ENCODE measurements around the gene RND3. TPM values are rescaled to one million over a fixed set of nuclear protein-coding genes. Genes with fewer than 3 reads are reported as not detected.

The RND3 gene
- total and polyA plus RNA-seq, 5 donors from 2014 or later = not detected

DNA sequence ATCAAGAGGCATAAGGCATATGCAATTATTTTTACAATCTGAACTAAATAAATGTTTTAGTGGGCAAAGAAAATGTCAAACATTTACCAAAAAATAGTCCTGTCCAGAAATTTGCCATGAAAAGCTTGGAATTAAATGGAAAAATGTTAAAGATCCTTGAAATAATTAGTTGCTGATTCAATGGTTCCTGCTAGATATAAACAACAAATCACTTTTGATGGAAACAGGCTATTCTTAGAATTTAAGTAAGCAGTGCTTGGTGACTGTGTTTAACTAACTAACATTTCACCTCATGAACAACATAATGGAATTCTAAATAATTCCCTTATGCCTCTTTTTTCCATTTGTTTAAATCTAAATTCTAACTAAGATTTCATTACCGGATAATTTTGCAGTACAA is 3.9 kb downstream of the RND3 start:
- Histone ChIP-seq H3K9me3 (ENCODE audit: control insufficient read depth in 2 of 2, low read length in 2 of 2) (no peaks in the 10 kb centered on the region), H3K27me3 (ENCODE audit: control insufficient read depth, insufficient read depth, low read length) (peaks cover 9% of the 10 kb centered on the region), H3K4me3 (ENCODE audit: low read depth, low read length) (no peak overlapping the region), H3K4me1 (ENCODE audit: control insufficient read depth, insufficient read depth, low read length, poor library complexity, severe bottlenecking) (no peaks in the 10 kb centered on the region), H3K36me3 (ENCODE audit: control insufficient read depth, insufficient read depth, low read length) (no peaks in the 10 kb centered on the region), H3K27ac (ENCODE audit: insufficient read depth, low read length, poor library complexity, severe bottlenecking) (no peak overlapping the region)
- no peaks in the 10 kb centered on the region for H3K36me3 Mint-ChIP-seq
- H3K4me1 Mint-ChIP-seq = peaks cover 0 to 6% (median 5%) of the 10 kb centered on the region in 4 donors
- no peak overlapping the region for H3K4me3 Mint-ChIP-seq
- H3K9me3 Mint-ChIP-seq = peaks cover 0 to 4% (median 0%) of the 10 kb centered on the region in 7 donors
- H3K27ac Mint-ChIP-seq = no peak overlapping the region
- ATAC-seq (ENCODE audit: low read depth in 2 of 2) (no peak), DNase-seq (no peak)
- peaks cover 54% of the 10 kb centered on the region for H3K27me3 Mint-ChIP-seq

DNA sequence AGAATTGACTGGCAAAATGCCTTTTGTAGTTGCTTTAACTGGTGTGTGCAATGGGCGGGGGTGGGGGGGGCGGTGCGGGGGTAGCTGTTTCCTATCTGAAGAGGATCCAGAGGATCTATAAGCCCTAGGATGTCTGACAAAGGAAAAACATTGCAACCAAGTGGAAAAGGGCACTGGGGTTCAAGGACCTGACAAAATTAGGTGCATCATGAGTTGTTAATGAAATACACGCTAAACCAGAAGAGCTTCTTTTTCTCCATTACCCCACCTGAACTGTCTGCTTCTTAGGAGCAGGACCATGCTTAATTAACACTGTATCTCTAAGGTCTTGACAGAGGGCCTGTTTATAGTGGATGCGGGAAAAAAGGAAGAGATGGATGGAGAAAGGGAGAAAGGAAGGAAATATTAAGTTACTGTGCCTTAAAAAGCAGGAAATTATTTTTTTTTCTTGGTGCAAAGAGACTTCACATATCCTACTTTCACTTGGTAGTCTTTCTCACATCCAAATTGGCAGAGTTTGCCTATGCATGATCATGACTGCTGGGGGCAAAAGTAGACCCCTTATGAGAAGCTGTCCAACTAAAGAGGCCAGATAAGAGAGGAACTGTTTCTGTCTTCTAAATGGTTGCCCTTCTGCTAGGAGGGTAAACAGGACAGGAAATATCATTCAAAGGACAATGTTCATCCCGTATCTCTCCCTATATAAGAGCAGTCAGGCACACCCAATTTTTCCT is 4.6 kb downstream of the RND3 start:
- peaks cover 7% of the 10 kb centered on the region for H3K27me3 ChIP-seq (ENCODE audit: control insufficient read depth, insufficient read depth, low read length)
- H3K36me3 ChIP-seq (ENCODE audit: control insufficient read depth, insufficient read depth, low read length) = no peaks in the 10 kb centered on the region
- no peak overlapping the region for H3K4me3 ChIP-seq (ENCODE audit: low read depth, low read length)
- no peak overlapping the region for H3K4me3 Mint-ChIP-seq
- no peaks in the 10 kb centered on the region for H3K36me3 Mint-ChIP-seq
- H3K27ac Mint-ChIP-seq = no peak overlapping the region
- H3K4me1 ChIP-seq (ENCODE audit: control insufficient read depth, insufficient read depth, low read length, poor library complexity, severe bottlenecking) = no peaks in the 10 kb centered on the region
- H3K9me3 Mint-ChIP-seq = peaks cover 0 to 4% (median 0%) of the 10 kb centered on the region in 7 donors
- no peak overlapping the region for H3K27ac ChIP-seq (ENCODE audit: insufficient read depth, low read length, poor library complexity, severe bottlenecking)
- peaks cover 47% of the 10 kb centered on the region for H3K27me3 Mint-ChIP-seq
- ATAC-seq (ENCODE audit: low read depth in 2 of 2) = no peak
- H3K9me3 ChIP-seq (ENCODE audit: control insufficient read depth in 2 of 2, low read length in 2 of 2) = no peaks in the 10 kb centered on the region
- peaks cover 0 to 6% (median 5%) of the 10 kb centered on the region in 4 donors for H3K4me1 Mint-ChIP-seq
- DNase-seq = no peak

DNA sequence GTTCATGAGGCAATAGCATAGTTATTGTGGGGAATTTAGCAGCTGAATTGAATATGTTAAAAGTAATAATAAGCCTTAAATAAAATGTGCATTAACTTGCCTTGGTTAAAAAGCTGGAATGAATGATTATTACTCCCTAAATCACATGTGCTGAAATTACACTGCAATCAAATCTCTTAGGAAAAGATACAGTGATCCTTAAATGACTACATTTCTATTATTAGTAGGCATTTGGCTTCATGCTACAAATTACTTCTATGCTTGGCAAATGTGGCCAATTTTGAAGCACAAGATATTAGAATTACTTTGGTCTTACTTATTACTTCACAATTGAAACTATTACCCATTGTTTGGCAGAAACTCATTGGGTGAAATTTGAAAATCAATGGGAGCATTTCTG is 5.4 kb downstream of the RND3 start:
- no peak overlapping the region for H3K4me3 Mint-ChIP-seq
- ATAC-seq (ENCODE audit: low read depth in 2 of 2) (no peak), DNase-seq (no peak)
- Histone ChIP-seq H3K27me3 (ENCODE audit: control insufficient read depth, insufficient read depth, low read length) (peaks cover 6% of the 10 kb centered on the region), H3K4me3 (ENCODE audit: low read depth, low read length) (no peak overlapping the region), H3K4me1 (ENCODE audit: control insufficient read depth, insufficient read depth, low read length, poor library complexity, severe bottlenecking) (no peaks in the 10 kb centered on the region), H3K36me3 (ENCODE audit: control insufficient read depth, insufficient read depth, low read length) (no peaks in the 10 kb centered on the region), H3K9me3 (ENCODE audit: control insufficient read depth in 2 of 2, low read length in 2 of 2) (no peaks in the 10 kb centered on the region), H3K27ac (ENCODE audit: insufficient read depth, low read length, poor library complexity, severe bottlenecking) (no peak overlapping the region)
- no peaks in the 10 kb centered on the region for H3K36me3 Mint-ChIP-seq
- peaks cover 0 to 4% (median 0%) of the 10 kb centered on the region in 7 donors for H3K9me3 Mint-ChIP-seq
- H3K27me3 Mint-ChIP-seq = peaks cover 40% of the 10 kb centered on the region
- H3K27ac Mint-ChIP-seq = no peak overlapping the region
- peaks cover 0 to 4% (median 2%) of the 10 kb centered on the region in 4 donors for H3K4me1 Mint-ChIP-seq

DNA sequence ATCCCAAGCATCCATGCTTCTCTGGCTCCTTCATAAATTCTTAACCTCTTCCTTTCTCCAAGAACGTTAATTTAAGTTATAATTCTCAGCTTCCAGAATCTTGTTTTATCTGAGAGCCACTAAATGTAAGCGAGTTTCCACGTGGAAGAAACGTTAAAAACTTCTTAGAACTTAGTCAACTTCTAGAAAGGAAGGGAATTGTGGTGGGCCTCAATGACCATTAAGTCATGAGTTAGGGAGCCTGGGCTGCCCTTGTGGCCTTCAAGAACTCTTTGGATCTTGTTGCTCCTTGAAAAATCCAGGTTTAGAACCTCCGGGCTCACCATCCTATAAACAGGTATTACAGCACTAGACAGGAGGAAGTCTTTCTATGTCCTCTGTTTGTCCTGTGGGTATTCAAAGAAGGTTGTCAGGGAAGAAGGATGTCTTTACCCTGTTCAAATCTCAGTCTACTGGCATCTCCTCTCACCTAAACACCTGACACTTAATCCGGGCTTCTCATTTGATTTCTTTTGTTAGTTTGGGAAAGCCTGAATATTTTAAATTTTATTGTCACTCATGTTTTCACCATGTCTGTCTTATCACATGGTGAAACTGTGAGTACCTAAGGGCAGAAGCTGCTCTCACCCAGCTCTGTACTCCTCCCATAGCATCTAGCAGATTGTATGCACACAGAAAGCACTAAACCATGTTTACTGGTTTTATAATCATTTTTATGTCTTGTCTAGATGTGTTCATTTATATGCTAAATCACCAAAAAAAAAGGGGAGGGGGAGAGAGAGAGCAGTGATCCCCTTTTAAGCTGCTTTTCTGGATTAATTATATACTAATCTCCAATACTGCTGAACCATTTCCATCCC is 6.3 kb downstream of the RND3 start:
- Histone ChIP-seq H3K27me3 (ENCODE audit: control insufficient read depth, insufficient read depth, low read length) (peaks cover 3% of the 10 kb centered on the region), H3K4me1 (ENCODE audit: control insufficient read depth, insufficient read depth, low read length, poor library complexity, severe bottlenecking) (no peaks in the 10 kb centered on the region), H3K36me3 (ENCODE audit: control insufficient read depth, insufficient read depth, low read length) (no peaks in the 10 kb centered on the region), H3K27ac (ENCODE audit: insufficient read depth, low read length, poor library complexity, severe bottlenecking) (no peak overlapping the region), H3K9me3 (ENCODE audit: control insufficient read depth in 2 of 2, low read length in 2 of 2) (no peaks in the 10 kb centered on the region), H3K4me3 (ENCODE audit: low read depth, low read length) (no peak overlapping the region)
- peaks cover 0 to 2% (median 0%) of the 10 kb centered on the region in 7 donors for H3K9me3 Mint-ChIP-seq
- no peak for DNase-seq
- ATAC-seq (ENCODE audit: low read depth in 2 of 2) = no peak
- H3K36me3 Mint-ChIP-seq = no peaks in the 10 kb centered on the region
- H3K27ac Mint-ChIP-seq = no peak overlapping the region
- peaks cover 31% of the 10 kb centered on the region for H3K27me3 Mint-ChIP-seq
- no peak overlapping the region for H3K4me3 Mint-ChIP-seq
- no peaks in the 10 kb centered on the region for H3K4me1 Mint-ChIP-seq

DNA sequence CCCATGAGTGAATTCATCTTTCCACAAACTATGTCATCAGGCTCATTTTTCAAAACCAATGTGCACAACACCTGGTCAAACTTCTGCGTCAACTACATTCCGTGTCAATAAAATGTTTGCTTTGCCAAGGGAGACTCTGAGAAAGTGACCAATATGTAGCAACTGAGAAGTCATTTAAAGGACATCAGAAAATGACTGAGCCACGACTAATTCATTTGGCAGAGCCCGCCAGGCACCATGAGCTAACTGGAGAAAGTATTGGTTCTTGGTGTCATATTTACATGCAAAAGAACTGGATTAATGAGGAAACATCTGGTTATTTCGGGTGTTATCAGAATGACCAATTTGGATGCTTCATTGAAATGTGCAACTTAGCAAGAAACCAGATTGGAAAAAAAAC is 7.2 kb downstream of the RND3 start:
- no peak for ATAC-seq (ENCODE audit: low read depth in 2 of 2)
- H3K27me3 ChIP-seq (ENCODE audit: control insufficient read depth, insufficient read depth, low read length) = peaks cover 3% of the 10 kb centered on the region
- H3K9me3 Mint-ChIP-seq = peaks cover 0 to 2% (median 0%) of the 10 kb centered on the region in 7 donors
- H3K4me3 ChIP-seq (ENCODE audit: low read depth, low read length) = no peak overlapping the region
- H3K9me3 ChIP-seq (ENCODE audit: control insufficient read depth in 2 of 2, low read length in 2 of 2) = no peaks in the 10 kb centered on the region
- H3K4me1 ChIP-seq (ENCODE audit: control insufficient read depth, insufficient read depth, low read length, poor library complexity, severe bottlenecking) = no peaks in the 10 kb centered on the region
- H3K4me3 Mint-ChIP-seq = no peak overlapping the region
- no peak for DNase-seq
- no peaks in the 10 kb centered on the region for H3K36me3 Mint-ChIP-seq
- H3K27ac ChIP-seq (ENCODE audit: insufficient read depth, low read length, poor library complexity, severe bottlenecking) = no peak overlapping the region
- H3K27ac Mint-ChIP-seq = no peak overlapping the region
- H3K27me3 Mint-ChIP-seq = peaks cover 23% of the 10 kb centered on the region
- H3K36me3 ChIP-seq (ENCODE audit: control insufficient read depth, insufficient read depth, low read length) = no peaks in the 10 kb centered on the region
- no peaks in the 10 kb centered on the region for H3K4me1 Mint-ChIP-seq

DNA sequence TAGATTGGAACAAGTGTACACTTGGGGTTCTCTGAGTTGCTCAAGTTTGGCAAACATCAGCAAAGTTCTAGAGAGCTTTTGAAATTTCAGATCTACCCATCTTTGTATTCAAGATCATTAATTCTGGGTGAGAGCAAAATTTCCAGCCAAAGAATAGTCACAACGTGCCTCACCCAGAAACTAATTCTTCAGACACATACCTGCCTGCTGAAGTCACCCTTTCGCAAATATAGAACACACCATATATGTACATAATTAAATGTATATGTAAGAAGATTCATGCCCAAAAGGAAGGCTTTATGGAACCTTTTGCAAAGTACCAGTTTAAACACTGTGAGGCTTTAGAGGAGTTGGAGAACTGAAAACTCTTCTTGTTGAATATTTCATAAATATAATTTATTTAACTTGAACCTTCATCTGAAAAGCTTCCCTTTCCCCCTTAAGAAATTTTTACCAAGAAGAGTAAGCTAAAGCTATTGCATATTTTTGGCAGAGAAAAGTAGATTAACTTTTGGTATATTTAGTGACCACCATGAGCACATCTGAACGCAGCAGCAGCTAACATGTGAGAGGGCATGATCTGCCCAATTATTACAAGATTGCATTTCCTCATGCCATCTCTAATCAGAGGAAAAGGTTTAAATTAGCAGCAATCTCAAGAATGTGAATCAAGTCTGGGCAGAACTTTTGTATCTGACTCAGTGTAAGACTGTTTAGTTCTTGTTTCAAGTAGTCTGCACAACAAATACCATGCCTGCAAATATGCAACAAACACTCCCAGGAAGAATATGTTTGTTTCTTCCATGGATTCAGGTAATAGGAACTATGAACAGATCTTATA is 8.2 kb downstream of the RND3 start:
- DNase-seq = no peak
- Histone ChIP-seq H3K27ac (ENCODE audit: insufficient read depth, low read length, poor library complexity, severe bottlenecking) (no peak overlapping the region), H3K4me1 (ENCODE audit: control insufficient read depth, insufficient read depth, low read length, poor library complexity, severe bottlenecking) (no peaks in the 10 kb centered on the region), H3K27me3 (ENCODE audit: control insufficient read depth, insufficient read depth, low read length) (no peaks in the 10 kb centered on the region), H3K36me3 (ENCODE audit: control insufficient read depth, insufficient read depth, low read length) (no peaks in the 10 kb centered on the region), H3K9me3 (ENCODE audit: control insufficient read depth in 2 of 2, low read length in 2 of 2) (no peaks in the 10 kb centered on the region), H3K4me3 (ENCODE audit: low read depth, low read length) (no peak overlapping the region)
- ATAC-seq (ENCODE audit: low read depth in 2 of 2) = no peak
- no peak overlapping the region for H3K4me3 Mint-ChIP-seq
- no peak overlapping the region for H3K27ac Mint-ChIP-seq
- peaks cover 19% of the 10 kb centered on the region for H3K27me3 Mint-ChIP-seq
- H3K36me3 Mint-ChIP-seq = no peaks in the 10 kb centered on the region
- H3K4me1 Mint-ChIP-seq = no peaks in the 10 kb centered on the region
- H3K9me3 Mint-ChIP-seq = peaks cover 0 to 2% (median 0%) of the 10 kb centered on the region in 7 donors

DNA sequence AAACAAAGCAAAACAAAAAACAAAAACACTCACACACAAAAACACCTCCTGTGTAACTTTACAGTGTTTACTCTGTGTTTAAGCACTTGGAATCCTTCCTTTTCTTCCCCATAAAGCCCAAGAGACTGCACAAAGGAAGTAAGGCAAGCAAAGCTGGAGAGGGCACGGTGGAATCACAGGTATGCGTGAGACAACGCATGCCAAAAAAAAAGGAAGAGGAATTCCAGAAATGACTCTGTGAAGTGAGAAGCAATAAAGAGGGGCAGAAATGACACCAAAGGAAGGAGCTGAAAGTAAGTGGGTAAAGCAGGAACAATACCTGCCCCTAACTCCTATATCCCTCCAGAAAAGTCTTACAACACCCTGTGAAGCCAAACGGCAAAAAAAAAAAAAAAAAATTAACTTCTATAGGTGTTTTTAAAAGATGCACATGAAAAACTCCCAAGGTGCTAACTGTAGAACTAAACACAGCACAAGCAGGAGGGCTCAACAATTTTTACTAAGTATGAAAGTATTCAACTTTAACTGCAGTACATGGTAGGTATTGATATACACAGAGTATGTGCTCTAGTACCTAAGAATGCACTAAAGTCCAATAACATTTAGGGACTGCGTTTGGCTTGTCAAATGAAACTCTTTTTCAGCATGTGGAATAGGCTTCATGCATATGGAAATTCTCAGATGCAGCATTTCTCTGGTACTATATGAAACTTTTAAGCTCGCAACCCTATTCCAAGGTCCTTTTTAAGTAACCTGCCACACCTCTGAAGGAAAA is 9.1 kb downstream of the RND3 start:
- H3K9me3 Mint-ChIP-seq = peaks cover 0 to 2% (median 0%) of the 10 kb centered on the region in 7 donors
- H3K27me3 Mint-ChIP-seq = peaks cover 13% of the 10 kb centered on the region
- H3K27ac Mint-ChIP-seq = no peak overlapping the region
- no peaks in the 10 kb centered on the region for H3K4me1 Mint-ChIP-seq
- DNase-seq (no peak), ATAC-seq (ENCODE audit: low read depth in 2 of 2) (no peak)
- no peaks in the 10 kb centered on the region for H3K36me3 Mint-ChIP-seq
- Histone ChIP-seq H3K4me1 (ENCODE audit: control insufficient read depth, insufficient read depth, low read length, poor library complexity, severe bottlenecking) (no peaks in the 10 kb centered on the region), H3K27ac (ENCODE audit: insufficient read depth, low read length, poor library complexity, severe bottlenecking) (no peak overlapping the region), H3K9me3 (ENCODE audit: control insufficient read depth in 2 of 2, low read length in 2 of 2) (no peaks in the 10 kb centered on the region), H3K27me3 (ENCODE audit: control insufficient read depth, insufficient read depth, low read length) (no peaks in the 10 kb centered on the region), H3K4me3 (ENCODE audit: low read depth, low read length) (no peak overlapping the region), H3K36me3 (ENCODE audit: control insufficient read depth, insufficient read depth, low read length) (no peaks in the 10 kb centered on the region)
- H3K4me3 Mint-ChIP-seq = no peak overlapping the region
